Loucy (cell line): ENCODE results near the gene BCAS1.

ENCODE experiments used
- H2AFZ ChIP-seq: fragments of 200-600 bp; sonication (generic); 2 replicates; pipeline ENCODE4 v1.6.0; 2016; ENCODE audit warnings: antibody characterized with exemption, mild to moderate bottlenecking, low read length, moderate library complexity
- H3F3A ChIP-seq: fragments of 200-600 bp; 2 replicates; pipeline ENCODE4 v1.6.0; 2016; ENCODE audit warnings: antibody characterized with exemption, low read depth, mild to moderate bottlenecking
- H3K27me3 ChIP-seq: fragments of 200-600 bp; sonication (generic); 2 replicates; pipeline ENCODE4 v1.6.1; 2014; ENCODE audit warnings: low read length, mild to moderate bottlenecking; ENCODE audit not compliant: insufficient read depth, poor library complexity, severe bottlenecking
- H3K36me3 ChIP-seq: fragments of 200-600 bp; sonication (generic); 2 replicates; pipeline ENCODE4 v1.6.1; 2016; ENCODE audit warnings: low read length; ENCODE audit not compliant: insufficient read depth
- H3K4me1 ChIP-seq: fragments of 200-600 bp; sonication (generic); 2 replicates; pipeline ENCODE4 v1.5.1; 2014; ENCODE audit warnings: low read length, mild to moderate bottlenecking; ENCODE audit not compliant: insufficient read depth, poor library complexity, severe bottlenecking
- H3K4me2 ChIP-seq: fragments of 200-600 bp; sonication (generic); 2 replicates; pipeline ENCODE4 v1.6.0; 2014; ENCODE audit warnings: antibody characterized with exemption, low read length, low read depth, mild to moderate bottlenecking; ENCODE audit not compliant: poor library complexity, severe bottlenecking
- H3K4me3 ChIP-seq: fragments of 200-600 bp; sonication (generic); 2 replicates; pipeline ENCODE4 v1.5.1; 2014; ENCODE audit warnings: low read length, mild to moderate bottlenecking, mixed read lengths; ENCODE audit not compliant: poor library complexity, severe bottlenecking
- H3K79me2 ChIP-seq: fragments of 200-600 bp; sonication (generic); 2 replicates; pipeline ENCODE4 v1.6.1; 2014; ENCODE audit warnings: low read length; ENCODE audit not compliant: insufficient read depth
- H3K9ac ChIP-seq: fragments of 200-600 bp; sonication (generic); 2 replicates; pipeline ENCODE4 v1.6.0; 2014; ENCODE audit warnings: mild to moderate bottlenecking, low read depth, low read length, moderate library complexity; ENCODE audit not compliant: poor library complexity, severe bottlenecking
- H3K9me2 ChIP-seq: fragments of 200-600 bp; sonication (generic); replicated peaks from 2 replicates; pipeline ENCODE4 v1.6.1; 2016; ENCODE audit warnings: low read depth, low read length, mixed read lengths
- H3K9me3 ChIP-seq: fragments of 200-600 bp; sonication (generic); 2 replicates; pipeline ENCODE4 v1.6.1; 2014; ENCODE audit warnings: mild to moderate bottlenecking, antibody characterized with exemption, low read length, low read depth; ENCODE audit not compliant: insufficient read depth
- H4K20me1 ChIP-seq: fragments of 200-600 bp; sonication (generic); 2 replicates; pipeline ENCODE4 v1.6.0; 2014; ENCODE audit warnings: antibody characterized with exemption, low read length, mild to moderate bottlenecking; ENCODE audit not compliant: insufficient read depth, poor library complexity, severe bottlenecking
- EZH2phosphoT487 ChIP-seq: fragments of 200-600 bp; IDR thresholded peaks from 2 replicates; pipeline ENCODE4 v1.6.1; 2018; ENCODE audit warnings: antibody characterized with exemption, mild to moderate bottlenecking, moderate library complexity, borderline replicate concordance
- TF ChIP-seq, protein P1 (sequence below): fragments of 200-600 bp; sonication (generic); conservative IDR thresholded peaks from 2 replicates; pipeline ENCODE4 v1.5.1; 2014; ENCODE audit warnings: mild to moderate bottlenecking, antibody characterized with exemption, low read length

Gene BCAS1

DNA sequence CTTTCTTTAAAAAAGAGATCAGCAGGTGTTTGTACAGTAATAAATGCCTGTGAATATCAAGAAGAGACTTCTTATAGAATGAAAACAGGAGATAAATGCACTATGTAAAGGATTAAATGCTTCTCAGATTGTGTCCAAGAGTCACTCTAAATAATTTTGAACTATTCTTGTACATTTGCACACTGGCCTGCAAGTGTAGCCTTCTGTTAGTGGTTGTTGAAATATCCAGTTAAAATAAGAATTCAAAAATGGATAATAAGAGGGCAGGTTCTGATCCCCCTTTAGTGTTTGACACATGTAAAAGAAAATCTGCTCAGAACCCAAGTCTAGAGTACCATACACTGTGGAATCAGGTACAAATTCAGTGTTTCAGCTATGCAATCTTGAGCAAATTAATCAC, 91.9 kb downstream of the BCAS1 start:
- Histone ChIP-seq H2AFZ (no peak overlapping the region), H3K36me3 (no peaks in the 10 kb centered on the region), H3F3A (no peaks in the 10 kb centered on the region), H3K9ac (no peak overlapping the region), H3K9me2 (no peaks in the 10 kb centered on the region), H3K4me1 (no peaks in the 10 kb centered on the region), H4K20me1 (no peaks in the 10 kb centered on the region), H3K4me3 (no peak overlapping the region), H3K9me3 (peaks cover 3% of the 10 kb centered on the region; the same call in 1 of the 2 replicates), H3K4me2 (no peak overlapping the region), H3K27me3 (no peaks in the 10 kb centered on the region), H3K79me2 (no peaks in the 10 kb centered on the region)
- TF ChIP-seq EZH2phosphoT487: no peak
- TF ChIP-seq, protein P1, sequence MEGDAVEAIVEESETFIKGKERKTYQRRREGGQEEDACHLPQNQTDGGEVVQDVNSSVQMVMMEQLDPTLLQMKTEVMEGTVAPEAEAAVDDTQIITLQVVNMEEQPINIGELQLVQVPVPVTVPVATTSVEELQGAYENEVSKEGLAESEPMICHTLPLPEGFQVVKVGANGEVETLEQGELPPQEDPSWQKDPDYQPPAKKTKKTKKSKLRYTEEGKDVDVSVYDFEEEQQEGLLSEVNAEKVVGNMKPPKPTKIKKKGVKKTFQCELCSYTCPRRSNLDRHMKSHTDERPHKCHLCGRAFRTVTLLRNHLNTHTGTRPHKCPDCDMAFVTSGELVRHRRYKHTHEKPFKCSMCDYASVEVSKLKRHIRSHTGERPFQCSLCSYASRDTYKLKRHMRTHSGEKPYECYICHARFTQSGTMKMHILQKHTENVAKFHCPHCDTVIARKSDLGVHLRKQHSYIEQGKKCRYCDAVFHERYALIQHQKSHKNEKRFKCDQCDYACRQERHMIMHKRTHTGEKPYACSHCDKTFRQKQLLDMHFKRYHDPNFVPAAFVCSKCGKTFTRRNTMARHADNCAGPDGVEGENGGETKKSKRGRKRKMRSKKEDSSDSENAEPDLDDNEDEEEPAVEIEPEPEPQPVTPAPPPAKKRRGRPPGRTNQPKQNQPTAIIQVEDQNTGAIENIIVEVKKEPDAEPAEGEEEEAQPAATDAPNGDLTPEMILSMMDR: no peak

- no peak overlapping the region for H3K4me3 ChIP-seq
- H3K9me3 ChIP-seq: peaks cover 3% of the 10 kb centered on the region; the same call in 1 of the 2 replicates
- H3K9me2 ChIP-seq: no peaks in the 10 kb centered on the region
- H4K20me1 ChIP-seq: no peaks in the 10 kb centered on the region
- no peak for TF ChIP-seq EZH2phosphoT487
- TF ChIP-seq, protein P1: no peak
- H3K79me2 ChIP-seq: no peaks in the 10 kb centered on the region
- no peaks in the 10 kb centered on the region for H3K4me1 ChIP-seq
- no peaks in the 10 kb centered on the region for H3F3A ChIP-seq
- H3K27me3 ChIP-seq: no peaks in the 10 kb centered on the region
- no peaks in the 10 kb centered on the region for H3K36me3 ChIP-seq
- no peak overlapping the region for H2AFZ ChIP-seq
- no peak overlapping the region for H3K4me2 ChIP-seq
- no peak overlapping the region for H3K9ac ChIP-seq
Observed at GRCh38 chr20:53977391-53977790, 93.0 kb downstream of the BCAS1 start.

DNA sequence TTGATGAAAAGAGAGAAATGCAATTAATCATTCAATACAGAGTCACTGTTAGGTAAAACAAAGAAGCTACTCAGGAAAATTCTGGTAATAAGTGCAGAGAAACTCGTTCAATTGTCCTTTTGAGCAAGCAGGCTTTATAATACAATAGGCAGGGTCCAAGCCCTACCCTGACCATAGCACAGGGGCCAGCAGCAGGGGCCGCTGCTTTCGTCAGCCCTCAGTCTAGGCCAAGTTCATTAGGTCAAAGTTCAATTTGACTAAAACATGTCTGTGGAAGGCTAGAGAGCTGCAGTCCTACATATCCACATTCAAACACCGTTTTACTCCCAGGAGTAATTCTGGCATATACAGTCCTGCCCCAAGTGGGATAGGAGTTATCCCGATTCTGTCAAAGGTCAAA, 94.6 kb downstream of the BCAS1 start:
- Histone ChIP-seq H3K4me1 (no peaks in the 10 kb centered on the region), H3K27me3 (no peaks in the 10 kb centered on the region), H2AFZ (no peak overlapping the region), H4K20me1 (no peaks in the 10 kb centered on the region), H3K79me2 (no peaks in the 10 kb centered on the region), H3K9me2 (no peaks in the 10 kb centered on the region), H3K36me3 (no peaks in the 10 kb centered on the region), H3K4me2 (no peak overlapping the region), H3K4me3 (no peak overlapping the region), H3K9ac (no peak overlapping the region), H3K9me3 (peaks cover 3% of the 10 kb centered on the region; the same call in 1 of the 2 replicates), H3F3A (no peaks in the 10 kb centered on the region)
- TF ChIP-seq EZH2phosphoT487: no peak
- TF ChIP-seq, protein P1: no peak
